ENCODE data around the gene CUX1. TPM values are rescaled to one million over a fixed set of nuclear protein-coding genes. Genes with fewer than 3 reads are reported as not detected.
"Not testable (repeated sequence)": the region's sequence is repeated elsewhere in the genome, so short reads cannot be mapped to it uniquely, and the experiment has no call there.

The CUX1 gene
- total RNA-seq, 1 donor from 2014 or later, result 101 TPM

GRCh38 chr7:102181517-102181916 lies 364.1 kb downstream of the CUX1 start:
- no peak for TF ChIP-seq CTCF (IDR thresholded peaks at IDR 0.05)
- Histone ChIP-seq H3K27me3 (no peaks in the 10 kb centered on the region), H3K4me3 (no peak overlapping the region), H3K27ac (no peak overlapping the region), H3K9me3 (no peaks in the 10 kb centered on the region), H3K4me1 (no peaks in the 10 kb centered on the region), H3K36me3 (peaks cover 29 to 55% of the 10 kb centered on the region in 2 donors)
- DNase-seq (ENCODE audit: low spot score in 2 of 2), result no peak
- intact Hi-C loops (cut with DNase I), result no loop called here

GRCh38 chr7:102182016-102182415 lies 364.6 kb downstream of the CUX1 start:
- H3K36me3 ChIP-seq, result peaks cover 29 to 60% of the 10 kb centered on the region in 2 donors
- intact Hi-C loops (cut with DNase I), result no loop called here
- no peak for TF ChIP-seq CTCF (IDR thresholded peaks at IDR 0.05)
- H3K27me3 ChIP-seq, result no peaks in the 10 kb centered on the region
- H3K27ac ChIP-seq, result no peak overlapping the region
- no peak for DNase-seq (ENCODE audit: low spot score in 2 of 2)
- no peaks in the 10 kb centered on the region for H3K9me3 ChIP-seq
- H3K4me3 ChIP-seq, result no peak overlapping the region
- no peaks in the 10 kb centered on the region for H3K4me1 ChIP-seq

- intact Hi-C loops (cut with DNase I); DNase-seq (ENCODE audit: low spot score in 2 of 2); H3K27me3 ChIP-seq; H3K27ac ChIP-seq; H3K4me1 ChIP-seq; H3K4me3 ChIP-seq; H3K9me3 ChIP-seq: not testable (repeated sequence)
- H3K36me3 ChIP-seq, result peaks cover 29 to 58% of the 10 kb centered on the region in 2 donors
Observed at GRCh38 chr7:102183848-102184247, 366.4 kb downstream of the CUX1 start.

GRCh38 chr7:102184303-102184702 lies 366.9 kb downstream of the CUX1 start:
- Histone ChIP-seq H3K27ac (no peak overlapping the region), H3K4me3 (no peak overlapping the region), H3K4me1 (no peaks in the 10 kb centered on the region), H3K27me3 (no peaks in the 10 kb centered on the region), H3K36me3 (peaks cover 29 to 53% of the 10 kb centered on the region in 2 donors), H3K9me3 (no peaks in the 10 kb centered on the region)
- TF ChIP-seq CTCF (IDR thresholded peaks at IDR 0.05), result no peak
- intact Hi-C loops (cut with DNase I), result no loop called here
- no peak for DNase-seq (ENCODE audit: low spot score in 2 of 2)

GRCh38 chr7:102185796-102186195 lies 368.4 kb downstream of the CUX1 start:
- Histone ChIP-seq H3K4me3 (no peak overlapping the region), H3K4me1 (no peaks in the 10 kb centered on the region), H3K36me3 (peaks cover 37 to 56% of the 10 kb centered on the region in 2 donors), H3K27me3 (no peaks in the 10 kb centered on the region), H3K9me3 (no peaks in the 10 kb centered on the region), H3K27ac (no peak overlapping the region)
- DNase-seq (ENCODE audit: low spot score in 2 of 2), result no peak
- intact Hi-C loops (cut with DNase I), result no loop called here
- no peak for TF ChIP-seq CTCF (IDR thresholded peaks at IDR 0.05)

- H3K36me3 ChIP-seq, result peaks cover 32 to 59% of the 10 kb centered on the region in 2 donors
Observed at GRCh38 chr7:102186306-102186705, 368.9 kb downstream of the CUX1 start.

More at GRCh38 chr7:102186306-102186705, 368.9 kb downstream of the CUX1 start:
- intact Hi-C loops (cut with DNase I), result no loop called here
- no peak overlapping the region for H3K27ac ChIP-seq
- DNase-seq (ENCODE audit: low spot score in 2 of 2), result no peak
- TF ChIP-seq CTCF (IDR thresholded peaks at IDR 0.05), result no peak
- no peaks in the 10 kb centered on the region for H3K9me3 ChIP-seq
- H3K27me3 ChIP-seq, result no peaks in the 10 kb centered on the region
- H3K4me1 ChIP-seq, result no peaks in the 10 kb centered on the region
- H3K4me3 ChIP-seq, result no peak overlapping the region
